Head of caudate nucleus (tissue), 42 donors: ENCODE results near the gene PDE6G.

Experiments
- DNase-seq, 42 donors: peaks; one replicate each; pipeline versions ENCODE4 v3.0.0 to v3.0.0-alpha.2; 2020 to 2021; ENCODE audit warnings: mixed read lengths in 7 of 42
- intact Hi-C: fragments of 100-400 bp; cut with DNase I; formaldehyde crosslinking; loops from one replicate; pipeline ENCODE4 v1.15.0; 2022

The PDE6G gene

GRCh38 chr17:81608082-81608481 is 48.3 kb downstream of the PDE6G start:
- DNase-seq, result no peak
- intact Hi-C loops, result no loop called here

- intact Hi-C loops, result no loop called here
- no peak for DNase-seq
Observed at GRCh38 chr17:81607431-81607830, 48.9 kb downstream of the PDE6G start.

- intact Hi-C loops, result no loop called here
Observed at GRCh38 chr17:81603846-81604610, 52.3 kb downstream of the PDE6G start.

GRCh38 chr17:81601525-81602120 is 54.7 kb downstream of the PDE6G start:
- intact Hi-C loops, result loop anchor here (2.0 kb wide), 1 partner anchor 349 kb away; no protein-coding TSS in a partner anchor

More at GRCh38 chr17:81603846-81604610, 52.3 kb downstream of the PDE6G start:
- no peak for DNase-seq

More at GRCh38 chr17:81601525-81602120, 54.7 kb downstream of the PDE6G start:
- peak in 25 of 42 donors; percentile 22 to 77 (median 53) for DNase-seq
